Activated gamma-delta T cell treated with Interleukin-2 at 50 U/mL for 16 hours (primary cell): Measurements from ENCODE around the gene PEX14.

ENCODE experiments used
- DNase-seq: peaks from one replicate; pipeline ENCODE4 v3.0.0-alpha.2; 2020

The PEX14 gene

DNA sequence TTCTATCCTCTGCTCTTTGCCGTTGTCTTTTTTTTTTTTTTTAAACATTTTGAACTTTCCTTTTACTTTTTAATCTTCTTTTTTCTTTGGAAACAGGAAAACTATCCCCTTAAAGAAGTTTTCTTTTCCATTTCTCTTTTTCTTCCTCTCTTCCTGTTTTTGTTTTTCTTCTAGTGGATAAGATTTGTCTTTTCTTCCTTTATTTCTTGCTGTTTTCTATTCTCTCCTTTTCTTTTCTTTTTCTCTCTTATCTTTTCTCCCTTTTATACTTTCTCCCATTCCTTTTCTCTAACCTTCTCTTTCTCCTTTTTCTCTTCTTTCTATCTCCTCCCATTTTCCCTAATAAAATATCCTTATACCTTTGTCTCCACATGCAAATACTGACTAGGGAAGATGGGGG lies 46.2 kb downstream of the PEX14 start:
- DNase-seq = no peak

DNA sequence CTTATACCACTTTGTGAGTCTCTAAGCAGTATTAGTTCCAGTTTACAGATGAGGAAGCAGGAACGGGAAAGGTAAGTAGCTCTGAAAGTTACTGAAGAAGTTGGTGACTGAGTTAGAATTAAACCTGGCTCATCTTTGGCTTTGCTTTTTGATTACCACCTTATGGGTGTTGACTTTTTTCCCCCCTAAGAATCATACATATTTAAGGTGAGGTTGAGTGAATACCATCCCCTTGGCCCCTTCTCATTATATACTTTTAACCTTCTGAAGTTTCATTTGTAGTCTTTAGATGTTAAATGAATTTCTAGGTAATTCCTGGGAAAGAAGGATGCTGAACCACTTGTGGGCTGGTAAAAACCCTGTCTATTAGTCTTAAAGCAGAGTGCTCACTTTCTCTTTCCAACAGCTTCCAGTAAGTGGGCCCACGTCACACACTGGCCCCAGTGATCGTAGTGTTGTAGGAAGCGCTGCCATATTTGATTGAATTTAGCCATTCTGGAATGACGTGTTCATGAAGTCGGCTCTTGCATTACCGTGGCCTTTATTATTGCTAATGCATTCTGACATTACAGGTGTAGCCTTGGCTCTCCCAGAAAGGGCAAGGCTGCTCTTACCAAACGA lies 46.9 kb downstream of the PEX14 start:
- no peak for DNase-seq

DNA sequence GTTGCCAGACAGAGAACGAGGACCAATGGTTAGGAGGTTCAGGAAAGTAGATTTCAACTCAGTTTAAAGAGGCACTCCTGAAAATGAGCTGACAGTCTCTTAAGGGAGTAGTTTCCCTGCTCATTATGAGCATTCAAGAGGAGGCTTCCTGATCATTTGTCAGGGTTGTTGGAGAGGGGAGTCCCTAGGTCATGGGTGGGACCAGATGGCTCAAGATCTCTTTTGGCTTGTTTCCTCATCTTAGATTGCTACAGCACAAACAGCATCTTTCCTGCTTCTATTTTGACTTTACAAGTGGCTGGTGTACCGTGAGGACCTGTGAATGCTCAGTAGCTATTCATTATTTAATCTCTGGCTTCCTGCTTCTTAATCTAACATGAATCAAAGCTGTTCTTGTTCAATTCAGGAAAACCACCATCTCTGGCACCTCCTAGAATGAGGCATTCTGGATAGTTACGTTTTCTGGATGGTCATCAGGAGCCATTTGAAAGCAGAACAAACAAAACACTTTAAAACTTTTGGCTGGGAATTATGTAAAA lies 47.6 kb downstream of the PEX14 start:
- DNase-seq = no peak

DNA sequence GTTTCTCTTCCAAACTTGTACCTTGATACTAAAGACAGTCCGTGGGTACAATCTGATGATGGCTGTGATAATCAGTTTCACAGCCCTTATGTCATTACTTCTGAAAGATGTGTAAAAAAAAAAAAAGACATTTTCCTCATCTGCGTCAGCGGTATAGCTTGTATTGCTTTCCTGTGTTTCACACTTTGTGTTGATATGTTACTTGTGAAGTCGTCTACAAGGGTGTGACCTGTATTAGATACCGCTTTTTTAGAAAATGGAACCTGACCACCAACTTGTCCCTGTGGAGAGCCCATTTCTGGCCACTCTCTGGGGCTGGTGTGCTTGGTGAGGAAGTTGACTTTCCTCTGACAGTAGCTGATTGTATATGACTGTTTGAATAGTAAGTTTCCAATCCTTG lies 50.5 kb downstream of the PEX14 start:
- no peak for DNase-seq

DNA sequence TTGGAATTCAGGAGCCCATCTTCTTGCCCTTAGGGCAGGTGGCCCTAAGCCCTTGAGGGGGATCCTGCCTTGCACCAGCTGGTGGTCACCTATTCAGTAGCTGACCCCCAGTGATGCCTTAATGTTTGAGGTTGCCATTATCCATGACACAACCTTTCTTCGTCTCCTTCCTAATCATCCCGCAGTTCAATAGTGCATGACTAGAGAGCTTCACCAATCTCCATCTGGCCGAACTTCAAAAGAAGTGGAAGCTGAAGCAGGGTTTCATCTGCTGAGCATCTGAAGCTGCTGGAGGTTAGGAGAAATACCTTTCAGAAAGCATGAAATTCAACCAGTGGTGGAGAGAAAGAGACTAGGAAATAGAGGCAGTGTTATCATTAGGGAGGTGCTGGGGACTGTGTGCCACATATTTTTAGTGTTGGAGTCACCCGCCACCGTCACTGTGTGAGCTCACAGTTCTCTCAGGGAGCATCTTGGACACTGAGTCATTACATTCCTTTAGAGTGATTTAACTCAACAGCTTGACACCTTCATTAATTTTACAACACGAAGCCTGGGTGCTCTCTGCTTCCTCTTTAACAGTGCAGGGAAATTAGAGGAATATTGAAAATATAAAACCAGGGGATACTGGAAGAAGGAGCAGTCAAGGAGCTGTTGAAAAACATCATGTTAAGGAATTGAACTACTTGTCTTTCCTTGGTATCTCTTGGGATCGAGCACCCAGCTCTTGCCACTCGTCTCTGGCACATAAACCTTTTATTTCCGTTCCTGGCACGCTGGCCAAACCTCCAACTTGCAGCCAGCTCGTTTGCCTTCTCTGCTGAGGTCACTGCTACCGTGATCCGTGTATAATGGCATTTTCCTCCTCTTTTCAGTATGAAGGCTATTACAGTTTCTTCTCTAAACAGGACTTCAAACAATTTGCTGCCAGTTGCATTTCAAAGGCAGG lies 53.6 kb downstream of the PEX14 start:
- DNase-seq = no peak

DNA sequence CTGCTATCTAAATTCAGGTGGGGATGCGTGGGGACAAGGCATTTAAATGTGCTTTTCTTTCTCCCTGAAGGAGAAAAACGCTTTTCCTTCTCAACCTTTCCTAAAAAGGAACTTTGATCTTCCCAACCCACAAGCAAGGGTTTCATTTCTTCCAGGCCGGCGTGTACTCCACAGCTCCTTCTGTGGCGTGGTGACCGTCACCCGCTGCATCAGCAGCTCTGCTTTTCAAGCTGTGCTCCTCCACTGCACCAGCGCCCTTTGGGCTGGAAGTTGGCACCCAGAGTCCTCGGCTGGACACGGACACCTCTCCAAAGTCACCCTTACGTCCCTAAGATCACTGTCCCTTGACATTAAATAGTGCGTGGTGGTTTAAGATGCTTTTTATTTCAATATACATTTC lies 54.3 kb downstream of the PEX14 start:
- no peak for DNase-seq

DNA sequence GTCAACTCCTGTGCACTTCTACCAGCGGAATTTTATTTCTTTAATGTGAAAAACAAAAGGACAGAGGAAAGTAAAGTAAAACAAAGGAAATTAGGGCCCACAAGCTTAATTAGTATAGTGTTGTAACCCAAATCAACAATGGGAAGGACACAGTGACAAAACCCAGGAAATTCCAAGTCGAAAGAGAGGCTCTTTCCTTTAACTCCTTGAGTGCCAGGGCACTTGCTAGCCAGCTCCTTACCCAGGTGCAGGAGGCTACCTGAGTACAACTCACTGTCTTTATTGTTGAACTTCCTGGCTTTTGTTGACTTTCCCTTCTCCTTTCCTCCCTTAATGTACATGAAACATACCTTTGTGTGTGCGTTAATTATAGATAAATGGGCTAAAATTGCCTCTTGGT lies 55.0 kb downstream of the PEX14 start:
- no peak for DNase-seq

DNA sequence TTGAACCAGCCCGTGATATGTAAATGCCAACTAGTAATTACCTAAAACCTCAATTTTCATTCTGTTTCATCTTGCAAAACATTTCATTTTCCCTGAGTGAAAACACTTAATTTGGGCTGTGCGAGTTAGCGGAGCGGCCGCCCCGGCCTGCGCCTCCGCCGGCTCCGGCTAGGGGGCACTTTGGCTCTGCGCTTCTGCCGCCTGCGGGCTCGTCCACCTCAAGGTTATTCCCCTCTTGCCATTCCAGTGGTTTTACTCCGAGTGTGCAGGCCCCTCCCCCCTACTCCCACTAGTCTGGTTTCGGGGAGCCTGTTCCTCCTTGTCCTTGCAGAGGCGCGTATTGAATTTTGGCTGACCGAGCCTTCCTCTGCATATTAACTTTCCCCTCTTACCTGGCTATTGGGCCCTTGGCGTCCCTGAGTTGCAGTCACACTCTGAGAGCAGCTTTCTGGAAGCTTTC lies 55.6 kb downstream of the PEX14 start:
- no peak for DNase-seq

DNA sequence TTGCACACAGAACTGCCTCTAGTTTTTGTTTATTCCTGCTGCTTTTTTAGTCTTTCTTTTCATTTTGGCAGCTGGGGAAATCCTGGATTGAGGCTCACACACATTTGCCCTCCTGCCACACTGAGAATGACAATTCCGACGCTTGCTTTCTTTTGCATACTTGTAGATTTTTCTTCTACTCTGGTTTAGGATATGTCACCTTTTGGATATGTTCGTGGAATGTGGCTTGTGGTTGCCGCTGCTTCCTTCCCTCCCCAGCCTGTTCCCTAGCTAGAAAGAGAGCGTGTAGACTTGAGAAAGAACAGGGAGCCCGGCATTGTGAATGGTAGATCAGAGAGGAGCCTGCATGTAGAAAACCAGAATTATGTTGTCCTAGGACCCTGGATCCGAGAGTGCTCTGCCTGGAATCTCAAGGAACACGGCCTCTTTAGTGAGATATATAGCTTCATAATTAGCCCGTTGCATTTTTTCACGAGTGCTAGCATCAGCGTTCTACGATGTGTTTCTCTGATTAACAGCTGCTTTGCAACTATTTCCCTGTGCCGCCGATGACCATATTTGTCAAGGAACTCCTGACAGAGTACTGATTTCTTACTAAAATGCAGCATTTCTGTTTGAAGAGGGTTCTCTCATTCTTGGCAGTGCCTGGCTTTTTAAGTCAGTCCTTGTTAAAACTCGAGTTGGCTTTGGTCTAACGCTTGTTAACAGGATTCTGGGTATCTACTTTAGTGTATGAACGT lies 56.2 kb downstream of the PEX14 start:
- no peak for DNase-seq

DNA sequence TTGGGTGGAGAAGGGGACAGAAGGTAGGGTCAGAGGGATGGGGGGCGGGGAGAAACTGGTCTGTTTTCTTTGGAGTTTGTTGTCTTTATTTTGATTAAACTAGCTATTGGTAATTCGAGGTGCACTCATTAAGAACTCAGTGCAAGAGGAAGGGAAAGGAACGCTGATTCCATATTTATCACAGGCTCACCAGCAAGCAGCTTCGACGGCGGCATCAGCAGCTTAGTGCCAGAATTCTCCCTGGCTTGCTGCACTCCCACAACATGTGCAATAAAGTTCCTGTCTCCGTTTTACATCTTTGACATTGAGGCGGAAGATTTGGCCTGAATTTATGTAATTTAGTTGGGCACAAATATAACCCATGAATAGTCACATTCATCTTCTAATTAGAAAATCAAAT lies 57.6 kb downstream of the PEX14 start:
- no peak for DNase-seq

DNA sequence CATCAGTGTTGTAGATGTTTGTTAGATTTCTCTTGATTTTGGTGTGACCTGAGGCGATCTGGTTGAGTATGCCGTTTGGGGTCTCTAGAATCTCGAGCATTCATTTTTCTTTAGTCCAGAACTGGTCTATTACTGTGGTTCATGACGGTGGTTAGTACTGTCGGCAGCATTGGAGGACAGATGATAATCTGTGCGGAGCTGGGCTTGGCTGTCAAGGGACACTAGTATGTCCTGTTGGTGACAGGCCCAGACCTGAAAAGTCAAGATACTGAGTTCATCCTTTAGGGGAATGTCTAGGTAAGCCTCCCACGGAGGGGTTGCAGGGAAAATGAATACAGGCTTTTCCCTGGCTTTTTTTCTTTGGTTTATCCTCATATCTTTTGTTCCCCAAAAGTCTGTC lies 59.8 kb downstream of the PEX14 start:
- no peak for DNase-seq

DNA sequence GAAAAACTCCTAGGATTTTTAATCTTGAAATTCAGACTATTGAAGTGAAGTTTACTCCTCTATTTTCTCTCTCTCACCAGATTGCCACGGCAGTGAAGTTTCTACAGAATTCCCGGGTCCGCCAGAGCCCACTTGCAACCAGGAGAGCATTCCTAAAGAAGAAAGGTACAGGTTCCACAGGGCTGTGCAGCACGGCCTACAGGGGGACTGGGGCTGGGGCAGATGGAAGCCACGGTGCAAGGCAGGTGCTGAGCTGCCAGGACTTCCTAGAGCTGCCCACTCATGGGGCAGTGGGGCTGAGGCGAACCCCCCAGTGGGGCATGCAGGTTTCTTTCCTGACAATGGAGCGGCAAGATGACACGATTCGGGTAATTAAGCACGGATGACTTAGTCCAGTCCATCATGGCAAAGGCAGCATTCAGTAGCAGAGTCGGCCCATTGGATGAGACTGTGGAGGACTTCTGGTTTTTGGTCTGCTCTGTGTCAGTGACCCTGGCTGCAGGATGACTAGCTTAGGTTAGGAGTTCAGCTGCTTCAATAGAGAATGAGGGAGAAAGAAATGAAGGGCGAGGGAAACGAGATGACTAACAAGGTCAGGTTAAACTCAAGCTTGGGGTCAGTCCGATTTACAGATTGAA lies 61.5 kb downstream of the PEX14 start:
- no peak for DNase-seq

DNA sequence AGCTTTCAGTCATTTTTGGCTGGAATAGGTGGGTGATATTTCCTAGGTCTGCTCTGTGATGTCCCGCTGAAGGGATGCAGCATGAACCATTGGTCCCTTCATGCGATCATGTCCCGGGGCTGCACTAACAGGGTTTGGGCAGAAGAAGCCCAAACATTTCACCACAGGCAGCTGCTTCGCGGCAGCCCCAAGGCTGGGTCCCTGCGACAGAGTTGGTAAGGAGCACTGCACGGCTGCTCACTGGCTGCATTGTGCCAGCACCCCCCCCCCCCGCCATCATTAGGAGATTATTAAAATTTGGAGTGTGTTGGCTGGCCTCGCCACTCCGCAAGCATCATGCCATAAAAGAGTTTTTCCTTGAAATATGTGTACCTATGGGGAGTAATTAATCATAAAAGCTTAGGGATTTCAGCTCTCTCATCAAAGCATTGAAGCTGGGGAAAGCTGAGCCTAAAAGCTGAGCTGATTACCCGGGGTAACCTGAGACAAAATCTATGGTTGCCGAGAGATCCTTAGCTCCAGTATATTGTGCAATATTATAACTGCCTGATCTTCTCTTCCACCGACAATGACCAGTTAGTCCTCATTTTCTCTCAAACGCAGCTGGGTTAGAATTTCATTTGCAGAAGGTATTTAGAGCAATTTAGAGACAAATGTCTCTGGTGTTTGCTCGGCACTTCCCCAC lies 62.5 kb downstream of the PEX14 start:
- no peak for DNase-seq

DNA sequence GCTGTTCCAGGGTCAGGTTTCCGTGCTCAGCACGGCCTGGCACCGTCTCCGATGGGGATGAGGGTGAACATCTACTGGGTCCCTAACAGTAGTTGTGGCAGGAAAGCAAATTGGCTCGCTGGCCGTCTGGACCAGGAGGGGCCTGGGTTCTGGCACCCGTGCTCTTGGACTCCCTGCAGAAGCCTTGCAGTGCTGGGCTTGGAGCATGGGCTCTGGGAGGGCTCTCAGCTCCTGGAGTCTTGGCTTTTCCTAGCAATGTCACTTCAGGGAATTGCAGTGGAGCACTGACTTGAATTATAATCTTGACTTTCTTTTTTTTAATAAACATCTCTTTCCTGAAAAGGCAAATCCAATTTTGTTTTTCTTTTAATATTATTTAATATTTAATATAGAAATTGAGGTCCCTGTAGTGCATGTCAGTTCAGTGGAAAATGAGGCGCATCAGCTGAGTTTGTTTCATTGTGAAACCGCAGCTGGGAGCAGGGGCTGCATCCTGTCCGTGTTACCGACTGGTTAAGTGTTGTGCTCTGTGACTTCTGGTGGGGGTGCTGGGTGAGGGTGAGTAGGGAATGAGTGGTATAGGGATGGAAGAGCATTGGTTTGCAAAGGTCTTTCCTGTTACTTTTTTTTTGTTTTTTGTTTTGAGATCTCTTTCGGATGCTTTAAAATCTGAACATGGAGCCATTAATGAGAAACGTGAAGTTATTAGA lies 64.1 kb downstream of the PEX14 start:
- no peak for DNase-seq

DNA sequence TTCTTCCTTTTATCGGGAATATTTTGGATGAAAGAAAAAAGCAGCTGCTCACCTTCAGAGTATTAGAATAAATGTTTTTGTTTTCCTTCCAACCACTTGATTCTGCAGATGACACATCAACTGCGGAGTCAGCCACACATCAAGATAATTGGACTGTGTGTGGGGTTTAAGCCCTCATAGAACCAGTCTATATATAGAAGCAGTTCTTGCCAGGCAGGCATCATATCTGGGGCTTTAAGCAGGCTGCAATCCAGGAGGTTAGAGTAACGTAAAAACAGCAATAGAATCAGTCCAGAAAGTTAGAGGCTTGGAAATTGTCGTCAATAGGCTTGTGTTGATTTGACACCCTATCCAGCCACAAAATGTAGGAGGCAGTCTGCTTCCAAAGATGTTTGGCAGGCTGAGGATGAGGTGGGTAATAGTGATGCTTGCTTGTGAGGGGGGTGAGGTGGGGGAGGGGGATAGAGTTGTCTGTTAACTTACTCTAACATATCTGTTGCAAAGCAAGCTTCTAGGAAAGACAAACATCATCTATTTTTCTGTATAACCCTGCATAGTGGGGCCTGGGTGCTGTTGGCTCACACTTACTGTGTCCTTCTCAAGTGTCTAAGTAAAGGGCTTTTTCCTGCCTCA lies 64.8 kb downstream of the PEX14 start:
- no peak for DNase-seq

DNA sequence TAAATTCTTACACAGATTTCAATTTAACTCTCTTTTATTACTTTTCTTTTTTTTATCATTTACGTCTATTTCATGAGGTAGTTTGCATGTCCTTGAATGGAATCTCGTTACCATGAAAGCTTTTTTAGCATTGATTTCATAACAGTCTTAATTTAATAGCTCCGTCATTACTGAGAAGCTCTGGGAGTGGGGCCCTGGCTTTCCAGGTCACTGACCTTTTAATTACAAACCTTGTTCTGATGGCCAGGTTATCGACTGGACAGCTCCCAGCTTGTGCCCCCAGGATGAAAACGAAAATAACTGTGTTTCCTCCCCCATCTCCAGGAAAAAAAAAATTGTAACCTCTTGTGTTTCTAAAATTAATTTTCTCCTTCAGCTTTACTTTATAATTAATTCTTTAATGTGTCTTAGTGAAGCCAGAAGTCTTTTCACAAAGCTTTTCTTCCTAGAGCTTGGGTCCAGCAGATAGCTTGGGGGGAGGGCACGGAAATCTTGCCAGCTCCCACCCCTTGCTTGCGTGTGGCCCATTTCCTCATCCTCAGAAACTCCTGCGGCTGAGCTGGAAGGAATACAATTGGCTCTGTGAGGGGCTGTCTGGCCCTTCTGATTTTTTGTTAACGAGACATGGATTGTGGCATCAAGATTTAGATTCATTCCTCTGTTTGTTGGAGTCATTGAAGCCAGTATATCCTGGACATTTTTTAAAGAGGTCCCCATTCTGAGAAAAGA lies 65.7 kb downstream of the PEX14 start:
- DNase-seq = no peak

DNA sequence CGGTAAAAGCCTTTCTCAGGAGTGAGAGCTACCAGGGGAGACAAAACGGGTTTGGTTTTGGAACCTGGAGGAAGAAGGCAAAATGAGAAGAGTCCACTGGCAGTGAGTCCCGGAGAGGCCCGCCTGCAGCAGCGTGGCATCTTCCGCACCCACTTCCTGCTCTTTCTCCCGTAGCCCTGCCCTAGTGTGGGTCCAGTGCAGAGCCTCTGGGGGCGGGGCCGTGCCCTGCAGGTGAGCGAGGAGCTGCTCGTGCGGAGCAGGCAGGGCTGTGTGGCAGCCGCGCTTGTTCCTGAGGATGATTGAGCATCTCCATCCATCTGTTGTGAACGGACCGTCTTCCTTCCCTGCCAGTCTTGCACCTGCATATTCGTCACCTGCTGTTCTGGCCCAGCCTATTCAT lies 66.5 kb downstream of the PEX14 start:
- no peak for DNase-seq

DNA sequence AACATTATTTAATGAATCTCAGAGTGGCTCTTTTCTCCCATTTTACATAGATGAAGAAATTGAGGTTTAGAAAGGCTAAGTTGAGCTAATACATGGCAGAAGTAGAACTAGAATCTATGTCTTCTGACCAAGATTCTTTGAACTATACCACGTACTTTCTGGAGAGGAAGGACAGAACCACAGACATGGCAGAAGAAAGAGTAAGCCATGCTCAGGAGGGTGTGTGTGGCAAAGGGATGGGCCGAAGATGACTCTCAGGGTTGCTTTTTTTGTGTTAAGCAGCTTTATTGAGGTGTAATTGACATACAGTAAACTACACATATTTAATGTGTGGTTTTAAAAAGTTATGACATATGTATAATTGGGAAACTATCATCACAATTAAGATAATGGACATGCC lies 69.5 kb downstream of the PEX14 start:
- DNase-seq = no peak

DNA sequence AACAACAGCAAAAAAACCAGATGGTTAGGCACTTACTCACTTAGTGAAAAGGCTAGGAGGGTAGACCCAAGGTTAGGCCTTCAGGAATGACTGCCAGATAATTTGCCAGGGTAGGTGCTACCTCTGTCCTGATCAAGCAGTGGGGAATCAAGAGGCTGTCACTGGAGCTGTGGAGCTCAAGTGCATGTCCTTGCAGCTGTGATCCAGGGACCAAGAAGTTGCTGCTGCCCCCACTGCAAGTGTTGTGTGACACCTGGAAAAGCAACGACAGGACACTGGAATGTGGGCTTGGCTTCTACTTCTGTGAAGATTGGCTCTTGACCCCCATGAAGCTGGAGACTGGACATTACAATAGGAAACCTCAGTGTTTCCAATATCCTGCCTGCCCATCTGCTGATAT lies 72.1 kb downstream of the PEX14 start:
- no peak for DNase-seq

DNA sequence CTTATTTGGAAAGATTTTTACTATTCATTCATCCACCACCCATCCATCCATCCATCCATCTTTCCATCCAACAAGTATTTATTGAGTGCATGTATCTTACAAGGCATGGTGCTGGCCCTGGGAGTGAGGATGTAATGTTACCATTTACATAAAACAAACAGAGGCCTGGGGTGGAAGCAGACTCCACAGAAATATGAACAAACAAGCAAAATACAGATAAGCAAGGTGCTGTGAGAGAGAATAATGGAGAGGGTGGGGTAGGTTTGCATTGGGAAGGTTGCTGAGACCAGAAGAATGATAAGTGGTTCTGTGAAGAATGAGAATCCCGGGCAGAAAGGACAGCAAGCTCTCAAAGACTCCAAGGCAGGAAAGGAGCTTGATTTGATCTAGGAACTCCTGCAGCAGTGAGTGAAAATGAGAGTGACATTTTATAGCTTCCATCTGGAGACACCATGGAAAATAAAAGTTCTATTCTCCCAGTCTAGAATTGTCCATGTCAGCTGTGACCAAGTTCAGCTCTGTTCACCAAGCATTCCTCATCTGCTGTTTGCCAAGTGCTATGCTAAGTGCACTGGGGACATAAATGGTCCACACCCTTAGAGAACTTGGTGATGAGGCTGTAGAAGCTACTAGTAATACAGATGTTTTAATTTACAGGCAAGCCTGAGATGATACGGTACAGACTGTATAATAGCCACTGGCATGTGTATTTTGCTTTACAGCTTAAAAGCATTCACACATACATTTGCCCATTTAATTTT lies 75.3 kb downstream of the PEX14 start:
- DNase-seq = no peak
